Esophagus muscularis mucosa (tissue), 4 donors: ENCODE data around the gene DDX23. TPM values are rescaled to one million over a fixed set of nuclear protein-coding genes. Genes with fewer than 3 reads are reported as not detected.

Source experiments
- DNase-seq: peaks from one replicate; pipeline ENCODE4 v3.0.0-alpha.2; 2017; ENCODE audit errors: extremely low spot score
- H3K27ac ChIP-seq, 4 donors: fragments of 200-600 bp; sonication (generic); replicated peaks in 1 of 4; 1 replicate in 3 of 4; 2 replicates in 1 of 4; pipeline ENCODE4 v1.5.1; 2016 to 2019; ENCODE audit warnings: mild to moderate bottlenecking in 1 of 4
- H3K27me3 ChIP-seq, 4 donors: fragments of 200-600 bp; sonication (generic); one replicate each; pipeline versions ENCODE4 v1.5.1 to v1.6.0; 2016 to 2019
- H3K36me3 ChIP-seq, 4 donors: fragments of 200-600 bp; sonication (generic); one replicate each; pipeline ENCODE4 v1.5.1; 2016 to 2019
- H3K4me1 ChIP-seq, 4 donors: fragments of 200-600 bp; sonication (generic); one replicate each; pipeline ENCODE4 v1.5.1; 2016 to 2019
- H3K4me3 ChIP-seq, 4 donors: fragments of 200-600 bp; sonication (generic); 1 replicate in 2 of 4; 2 replicates in 2 of 4; pipeline ENCODE4 v1.5.1; 2016 to 2019; ENCODE audit warnings: mild to moderate bottlenecking in 4 of 4, moderate library complexity in 1 of 4
- H3K9me3 ChIP-seq, 4 donors: fragments of 200-600 bp; sonication (generic); 1 replicate in 3 of 4; 2 replicates in 1 of 4; pipeline ENCODE4 v1.5.1; 2016 to 2019
- CTCF ChIP-seq, 3 experiments: fragments of 200-600 bp in 2 of 3; fragments of 450-650 bp in 1 of 3; sonication (generic) in 2 of 3; IDR thresholded peaks; one replicate each; pipeline ENCODE4 v1.5.1; 2017 to 2019; ENCODE audit warnings: antibody characterized with exemption in 3 of 3, mild to moderate bottlenecking in 2 of 3, moderate library complexity in 1 of 3
- EP300 ChIP-seq: sonication (generic); formaldehyde crosslinking; IDR thresholded peaks from one replicate; pipeline ENCODE4 v1.6.1; 2017; ENCODE audit warnings: antibody characterized with exemption
- POLR2A ChIP-seq: fragments of 450-650 bp; IDR thresholded peaks from one replicate; pipeline ENCODE4 v1.6.1; 2017; ENCODE audit warnings: antibody characterized with exemption, moderate library complexity, mild to moderate bottlenecking, low read depth
- POLR2AphosphoS5 ChIP-seq, 2 donors: sonication (generic); formaldehyde crosslinking; IDR thresholded peaks; one replicate each; pipeline ENCODE4 v1.6.1; 2017; ENCODE audit warnings: antibody characterized with exemption in 2 of 2
- WGBS: methylation state at CpG from one replicate; pipeline ENCODE4 v1.1.5; 2018; 5-methylcytosine and 5-hydroxymethylcytosine counted together
- intact Hi-C: fragments of 100-400 bp; cut with DNase I; formaldehyde crosslinking; loops from one replicate; pipeline ENCODE4 v1.15.1; 2023
- total RNA-seq, 4 donors: library from RNA; depleted of rRNA; stranded (reverse); fragments of >200 nt; gene quantifications; one replicate each; pipeline versions ENCODE4 v1.1.0 to v1.2.1, GENCODE V29; 2016

Gene DDX23
- total RNA-seq, 4 donors from 2014 or later: 51.1 to 88.3 (median 74.1) TPM

GRCh38 chr12:48818831-48819590, 33.0 kb downstream of the DDX23 start:
- TF ChIP-seq POLR2A (no peak), CTCF (IDR thresholded peaks at IDR 0.05) (peak in 1 of 3 experiments; percentile 23)
- Histone ChIP-seq H3K27me3 (no peaks in the 10 kb centered on the region), H3K4me1 (peaks cover 34 to 45% (median 42%) of the 10 kb centered on the region in 4 donors), H3K9me3 (no peaks in the 10 kb centered on the region), H3K27ac (peak overlapping the region; percentile 58 to 81 (median 74)), H3K36me3 (peaks cover 0 to 12% (median 7%) of the 10 kb centered on the region in 4 donors), H3K4me3 (peak overlapping the region; percentile 67 to 84 (median 78))
- DNase-seq: no peak
- intact Hi-C loops: no loop called here
- WGBS: 33% methylated on average over 16 of the region's 37 CpGs

GRCh38 chr12:48817873-48818830, 33.8 kb downstream of the DDX23 start, which contains the start of gene CACNB3:
CACNB3 (plus strand) TSS chr12:48818496; CDS start chr12:48818930, 434 bp downstream.
- DNase-seq: no peak
- intact Hi-C loops: no loop called here
- Histone ChIP-seq H3K27ac (peak within 1 kb of the TSS; percentile 58 to 81 (median 74)), H3K4me1 (peaks cover 38 to 54% (median 50%) of the 10 kb centered on the region in 4 donors), H3K9me3 (no peaks in the 10 kb centered on the region), H3K27me3 (no peaks in the 10 kb centered on the region), H3K36me3 (peaks cover 0 to 4% (median under 1%) of the 10 kb centered on the region in 4 donors), H3K4me3 (peak within 1 kb of the TSS; percentile 67 to 84 (median 78))
- TF ChIP-seq EP300 (no peak), POLR2AphosphoS5 (IDR thresholded peaks at IDR 0.05) (peak; percentile 9 to 64)
- 2% methylated on average over 47 of the region's 79 CpGs for WGBS

- DNase-seq: no peak
- intact Hi-C loops: no loop called here
- Histone ChIP-seq H3K27ac (peak overlapping the region; percentile 79 to 96 (median 92)), H3K36me3 (no peaks in the 10 kb centered on the region), H3K4me1 (peaks cover 38 to 73% (median 56%) of the 10 kb centered on the region in 4 donors), H3K27me3 (no peaks in the 10 kb centered on the region), H3K9me3 (no peaks in the 10 kb centered on the region), H3K4me3 (peak overlapping the region; percentile 62 to 88 (median 84))
- 77% methylated on average over 3 of the region's 3 CpGs for WGBS
- TF ChIP-seq EP300 (no peak), POLR2AphosphoS5 (IDR thresholded peaks at IDR 0.05) (no peak), CTCF (IDR thresholded peaks at IDR 0.05) (no peak), POLR2A (no peak)
Measured at GRCh38 chr12:48816143-48816854, 35.7 kb downstream of the DDX23 start.

GRCh38 chr12:48815126-48816110, 36.5 kb downstream of the DDX23 start:
- intact Hi-C loops: no loop called here
- Histone ChIP-seq H3K9me3 (no peaks in the 10 kb centered on the region), H3K4me3 (peak overlapping the region; percentile 62 to 88 (median 84)), H3K4me1 (peaks cover 38 to 79% (median 64%) of the 10 kb centered on the region in 4 donors), H3K27me3 (no peaks in the 10 kb centered on the region), H3K27ac (peak overlapping the region; percentile 79 to 96 (median 92)), H3K36me3 (no peaks in the 10 kb centered on the region)
- WGBS: under 1% methylated on average over 40 of the region's 54 CpGs
- peak; percentile 92 for DNase-seq
- TF ChIP-seq CTCF (IDR thresholded peaks at IDR 0.05) (no peak), POLR2AphosphoS5 (IDR thresholded peaks at IDR 0.05) (peak; percentile 44 to 88)
